Measurements from ENCODE around the gene UBE2E2. TPM values are rescaled to one million over a fixed set of nuclear protein-coding genes. Genes with fewer than 3 reads are reported as not detected.

The UBE2E2 gene
- total RNA-seq, 1 experiment from 2014 or later: 38.6 TPM

DNA sequence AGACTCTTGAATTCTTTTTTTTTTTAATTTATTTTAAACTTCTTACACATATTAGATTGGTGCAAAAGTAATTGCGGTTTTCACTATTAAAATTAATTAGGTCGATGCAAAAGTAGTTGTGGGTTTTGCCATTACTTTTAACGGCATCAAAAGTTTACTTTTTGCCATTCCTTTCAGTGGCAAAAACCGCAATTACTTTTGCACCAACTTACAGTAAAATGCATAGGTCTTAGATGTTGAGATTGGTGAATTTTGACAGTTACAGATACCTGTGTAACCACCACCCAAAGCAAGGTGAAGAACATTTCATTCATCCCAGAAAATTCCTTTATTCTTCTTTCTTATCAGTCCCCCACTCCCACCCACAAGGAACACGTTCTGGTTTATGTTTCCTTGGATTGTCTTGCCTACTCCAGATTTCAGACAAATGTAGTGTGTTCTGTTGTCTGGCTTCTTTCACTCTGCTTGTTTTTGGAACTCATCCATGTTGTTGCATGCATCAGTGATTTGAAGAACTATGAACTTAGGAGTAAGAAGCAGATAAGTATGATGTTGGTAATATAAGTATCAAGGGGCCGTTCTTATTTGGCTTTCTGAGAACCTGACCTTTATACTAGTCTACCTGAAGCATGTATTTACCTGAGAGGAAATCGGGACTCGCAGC, 404.2 kb downstream of the UBE2E2 start:
- H3K9me3 Mint-ChIP-seq: no peaks in the 10 kb centered on the region; a peak in 1 of 5 replicates
- no CpG with 5 or more reads among the region's 8 CpGs for WGBS (ENCODE audit: extremely low coverage, insufficient read length, low lambda C conversion rate)
- no peaks in the 10 kb centered on the region for H3K27me3 ChIP-seq (ENCODE audit: insufficient read depth, low read length)
- no peak for DNase-seq
- no peaks in the 10 kb centered on the region for H3K36me3 Mint-ChIP-seq (ENCODE audit: insufficient read depth in 1 of 3, low read depth in 3 of 3)
- H2AFZ ChIP-seq (ENCODE audit: low read length): no peak overlapping the region
- H3K79me2 ChIP-seq (ENCODE audit: insufficient read depth, low read length): no peaks in the 10 kb centered on the region
- H3K56ac ChIP-seq (ENCODE audit: insufficient read length, low read depth, low read length): no peak overlapping the region
- H3K4ac ChIP-seq (ENCODE audit: low read depth, low read length): no peak overlapping the region
- no peak overlapping the region for H3K23ac ChIP-seq (ENCODE audit: insufficient read length, low read depth, low read length)
- H2BK12ac ChIP-seq (ENCODE audit: insufficient read length, low read depth, low read length): no peak overlapping the region
- H3K4me1 Mint-ChIP-seq: peaks cover 49 to 55% of the 10 kb centered on the region in 2 experiments
- no peak overlapping the region for H3K4me2 ChIP-seq (ENCODE audit: insufficient read depth, insufficient read length, low read length)
- H4K5ac ChIP-seq (ENCODE audit: insufficient read length, low read depth, low read length): no peak overlapping the region
- no peak overlapping the region for H2AK5ac ChIP-seq (ENCODE audit: insufficient read length, low read length)
- H3K4me1 ChIP-seq (ENCODE audit: insufficient read depth, low read length): peaks cover 10% of the 10 kb centered on the region; the same call in 1 of the 2 replicates
- no peak overlapping the region for H4K8ac ChIP-seq (replicated peaks; ENCODE audit: insufficient read length, low read depth, low read length)
- H3K27ac ChIP-seq (ENCODE audit: insufficient read length, low read depth, low read length): no peak overlapping the region
- TF ChIP-seq, protein P1, sequence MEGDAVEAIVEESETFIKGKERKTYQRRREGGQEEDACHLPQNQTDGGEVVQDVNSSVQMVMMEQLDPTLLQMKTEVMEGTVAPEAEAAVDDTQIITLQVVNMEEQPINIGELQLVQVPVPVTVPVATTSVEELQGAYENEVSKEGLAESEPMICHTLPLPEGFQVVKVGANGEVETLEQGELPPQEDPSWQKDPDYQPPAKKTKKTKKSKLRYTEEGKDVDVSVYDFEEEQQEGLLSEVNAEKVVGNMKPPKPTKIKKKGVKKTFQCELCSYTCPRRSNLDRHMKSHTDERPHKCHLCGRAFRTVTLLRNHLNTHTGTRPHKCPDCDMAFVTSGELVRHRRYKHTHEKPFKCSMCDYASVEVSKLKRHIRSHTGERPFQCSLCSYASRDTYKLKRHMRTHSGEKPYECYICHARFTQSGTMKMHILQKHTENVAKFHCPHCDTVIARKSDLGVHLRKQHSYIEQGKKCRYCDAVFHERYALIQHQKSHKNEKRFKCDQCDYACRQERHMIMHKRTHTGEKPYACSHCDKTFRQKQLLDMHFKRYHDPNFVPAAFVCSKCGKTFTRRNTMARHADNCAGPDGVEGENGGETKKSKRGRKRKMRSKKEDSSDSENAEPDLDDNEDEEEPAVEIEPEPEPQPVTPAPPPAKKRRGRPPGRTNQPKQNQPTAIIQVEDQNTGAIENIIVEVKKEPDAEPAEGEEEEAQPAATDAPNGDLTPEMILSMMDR (conservative IDR thresholded peaks at IDR 0.05): no peak
- no peak overlapping the region for H3K4me3 Mint-ChIP-seq
- H3T11ph ChIP-seq (ENCODE audit: low read length): no peak overlapping the region
- H3K9me3 ChIP-seq (ENCODE audit: control insufficient read depth, low read depth, low read length): no peaks in the 10 kb centered on the region
- no peaks in the 10 kb centered on the region for H3K79me1 ChIP-seq (ENCODE audit: insufficient read depth, low read depth, low read length, poor library complexity, severe bottlenecking)
- no peak overlapping the region for H2BK20ac ChIP-seq (ENCODE audit: low read depth, low read length, poor library complexity, severe bottlenecking)
- no peak overlapping the region for H3K14ac ChIP-seq (ENCODE audit: insufficient read depth, low read length)
- no peak overlapping the region for H2BK120ac ChIP-seq (ENCODE audit: low read depth, low read length, poor library complexity, severe bottlenecking)
- no peak overlapping the region for H3K27ac Mint-ChIP-seq
- no peak overlapping the region for H4K91ac ChIP-seq (ENCODE audit: insufficient read length, low read depth, low read length)
- H4K20me1 ChIP-seq (ENCODE audit: control insufficient read depth, insufficient read depth, insufficient read length): no peaks in the 10 kb centered on the region
- no peak overlapping the region for H2BK15ac ChIP-seq (ENCODE audit: low read depth, low read length)
- H3K27me3 Mint-ChIP-seq (ENCODE audit: low read depth): no peaks in the 10 kb centered on the region; the same call in 1 of the 2 replicates
- no peak overlapping the region for H3K9ac ChIP-seq (ENCODE audit: extremely low read depth, insufficient read length, low read length)
- H3K23me2 ChIP-seq (ENCODE audit: insufficient read length, low read depth, low read length, poor library complexity, severe bottlenecking): no peaks in the 10 kb centered on the region
- H2BK5ac ChIP-seq (ENCODE audit: insufficient read length, low read length): no peak overlapping the region
- H3K18ac ChIP-seq (ENCODE audit: insufficient read length, low read depth, low read length): no peak overlapping the region

Measured in H9 (cell line).